MCF 10A (cell line): Measurements from ENCODE around the gene DSTN. TPM values are rescaled to one million over a fixed set of nuclear protein-coding genes. Genes with fewer than 3 reads are reported as not detected.
A peak's percentile ranks its signal among the peaks of the same experiment; 100 is the strongest.

Source experiments
- BruUV-seq: library from RNA; stranded (reverse); fragments of 400-500 nt; replicated peaks from 2 replicates; lab custom pipeline; 2021; lab: Mats Ljungman, UMichigan
- CTCF ChIA-PET: fragments of 300-600 bp; sonication (Branson Sonifier 250); formaldehyde crosslinking; extraction: SDS; loops from one replicate; lab custom pipeline; 2021; ENCODE audit warnings: antibody characterized with exemption, inconsistent platforms; lab: Yijun Ruan, JAX
- POLR2A ChIA-PET: fragments of 300-600, 350-650 bp; sonication (Branson Sonifier 250); formaldehyde crosslinking; extraction: SDS; loops from one replicate; lab custom pipeline; 2020; ENCODE audit warnings: antibody characterized with exemption, inconsistent platforms; lab: Yijun Ruan, JAX
- DNase-seq: peaks from one replicate; pipeline ENCODE4 v3.0.0-alpha.2; 2018; ENCODE audit not compliant: unreplicated experiment
- H3K27ac Mint-ChIP-seq: one replicate; pipeline ENCODE4 v1.8.0; 2022; ENCODE audit warnings: mild to moderate bottlenecking, low read depth, mixed read lengths; ENCODE audit not compliant: unreplicated experiment
- H3K27me3 Mint-ChIP-seq: one replicate; pipeline ENCODE4 v1.8.0; 2022; ENCODE audit warnings: mixed read lengths; ENCODE audit not compliant: insufficient read depth, unreplicated experiment
- H3K36me3 Mint-ChIP-seq: one replicate; pipeline ENCODE4 v1.8.0; 2022; ENCODE audit warnings: mild to moderate bottlenecking, moderate library complexity, mixed read lengths; ENCODE audit not compliant: insufficient read depth, unreplicated experiment
- H3K4me1 Mint-ChIP-seq: one replicate; pipeline ENCODE4 v1.8.0; 2022; ENCODE audit warnings: mixed read lengths; ENCODE audit not compliant: insufficient read depth, unreplicated experiment
- H3K4me3 Mint-ChIP-seq: one replicate; pipeline ENCODE4 v1.8.0; 2022; ENCODE audit warnings: mild to moderate bottlenecking, moderate library complexity, mixed read lengths; ENCODE audit not compliant: unreplicated experiment
- H3K9me3 Mint-ChIP-seq: one replicate; pipeline ENCODE4 v1.8.0; 2022; ENCODE audit warnings: mixed read lengths; ENCODE audit not compliant: unreplicated experiment
- CTCF ChIP-seq: fragments of 200-600 bp; IDR thresholded peaks from one replicate; pipeline ENCODE4 v1.8.0; 2022; ENCODE audit warnings: antibody characterized with exemption, mild to moderate bottlenecking; ENCODE audit not compliant: unreplicated experiment
- intact Hi-C: fragments of 100-400 bp; cut with micrococcal nuclease; formaldehyde crosslinking; loops from 2 replicates; pipeline ENCODE4 v1.14.1; 2022
- total RNA-seq: library from RNA; stranded (reverse); gene quantifications from 2 replicates; pipeline ENCODE4 v1.2.3, GENCODE V29; 2022

DSTN gene
- total RNA-seq, 1 experiment from 2014 or later, result 280 TPM

- POLR2A ChIA-PET, result interaction anchor here (0.7 kb wide), 1 partner anchor 37 kb away, joined by 3 read pairs; no protein-coding TSS in a partner anchor
- Mint-ChIP-seq H3K36me3 (peaks cover 22% of the 10 kb centered on the region), H3K9me3 (no peaks in the 10 kb centered on the region), H3K27ac (peak overlapping the region; percentile 57), H3K27me3 (no peaks in the 10 kb centered on the region), H3K4me1 (no peaks in the 10 kb centered on the region), H3K4me3 (no peak overlapping the region)
- no TSS peak for BruUV-seq
- no peak for DNase-seq
- intact Hi-C loops, result no loop called here
- CTCF ChIA-PET, result interaction anchor here (0.9 to 5.2 kb wide), 3 partner anchors 9 to 254 kb away, joined by 3 to 24 read pairs (median 4); no protein-coding TSS in a partner anchor
- no peak for TF ChIP-seq CTCF
Measured at GRCh38 chr20:17645010-17645409, 75.1 kb downstream of the DSTN start.

GRCh38 chr20:17645546-17646208 is 75.8 kb downstream of the DSTN start:
- no peak for TF ChIP-seq CTCF
- no peaks in the 10 kb centered on the region for H3K27me3 Mint-ChIP-seq
- ChIA-PET CTCF (interaction anchor here (0.6 to 5.2 kb wide), 5 partner anchors 9 to 254 kb away, joined by 3 to 24 read pairs (median 4); no protein-coding TSS in a partner anchor), POLR2A (interaction anchor here (0.6 to 1.2 kb wide), 4 partner anchors 19 to 116 kb away, joined by 3 read pairs; no protein-coding TSS in a partner anchor)
- no peak overlapping the region for H3K4me3 Mint-ChIP-seq
- no peaks in the 10 kb centered on the region for H3K4me1 Mint-ChIP-seq
- DNase-seq, result no peak
- BruUV-seq, result no TSS peak
- H3K36me3 Mint-ChIP-seq, result peaks cover 21% of the 10 kb centered on the region
- intact Hi-C loops, result no loop called here
- H3K9me3 Mint-ChIP-seq, result no peaks in the 10 kb centered on the region
- no peak overlapping the region for H3K27ac Mint-ChIP-seq

GRCh38 chr20:17646209-17646960 is 76.5 kb downstream of the DSTN start:
- TF ChIP-seq CTCF, result no peak
- ChIA-PET CTCF (interaction anchor here (0.5 to 5.2 kb wide), 7 partner anchors 9 to 494 kb away, joined by 3 to 24 read pairs (median 4); no protein-coding TSS in a partner anchor), POLR2A (interaction anchor here (0.6 to 2.6 kb wide), 4 partner anchors 18 to 117 kb away, joined by 3 to 9 read pairs (median 3); partner anchors contain the start of gene DSTN)
- no peak for DNase-seq
- H3K4me3 Mint-ChIP-seq, result no peak overlapping the region
- no peaks in the 10 kb centered on the region for H3K9me3 Mint-ChIP-seq
- H3K4me1 Mint-ChIP-seq, result no peaks in the 10 kb centered on the region
- BruUV-seq, result no TSS peak
- peaks cover 21% of the 10 kb centered on the region for H3K36me3 Mint-ChIP-seq
- no peaks in the 10 kb centered on the region for H3K27me3 Mint-ChIP-seq
- peak overlapping the region; percentile 54 for H3K27ac Mint-ChIP-seq
- intact Hi-C loops, result no loop called here

GRCh38 chr20:17646961-17647301 is 77.1 kb downstream of the DSTN start:
- POLR2A ChIA-PET, result interaction anchor here (2.6 kb wide), 1 partner anchor 76 kb away, joined by 9 read pairs; the partner anchor contains the start of gene DSTN
- Mint-ChIP-seq H3K36me3 (peaks cover 21% of the 10 kb centered on the region), H3K27me3 (no peaks in the 10 kb centered on the region), H3K4me1 (no peaks in the 10 kb centered on the region), H3K4me3 (no peak overlapping the region), H3K9me3 (no peaks in the 10 kb centered on the region), H3K27ac (peak overlapping the region; percentile 54)
- intact Hi-C loops, result no loop called here
- TF ChIP-seq CTCF, result no peak
- DNase-seq, result no peak
- no TSS peak for BruUV-seq
- CTCF ChIA-PET, result interaction anchor here (0.5 to 5.2 kb wide), 6 partner anchors 8 to 493 kb away, joined by 3 to 24 read pairs (median 4); no protein-coding TSS in a partner anchor
